Keratinocyte (primary cell): Measurements from ENCODE around the gene RECK. TPM values are rescaled to one million over a fixed set of nuclear protein-coding genes. Genes with fewer than 3 reads are reported as not detected.

ENCODE experiments used
- DNase-seq: peaks from one replicate; pipeline ENCODE4 v3.0.0-alpha.2; 2011; ENCODE audit warnings: low read depth, missing footprints, low spot score
- FAIRE-seq: peaks from 2 replicates; lab custom pipeline; 2011; peaks lifted over from hg19 to GRCh38; lab: Jason Lieb, UNC
- H2AFZ ChIP-seq: 2 replicates; pipeline ENCODE4 v1.6.0; 2012; ENCODE audit warnings: low read length, control low read depth, inconsistent platforms; ENCODE audit not compliant: control insufficient read depth
- H3K27ac ChIP-seq: 2 replicates; pipeline ENCODE4 v1.5.1; 2011; ENCODE audit warnings: low read length; ENCODE audit not compliant: control insufficient read depth, insufficient read depth
- H3K27me3 ChIP-seq: 3 replicates; pipeline ENCODE4 v1.6.0; 2011; ENCODE audit warnings: low read length; ENCODE audit not compliant: control insufficient read depth, insufficient read depth; ENCODE audit errors: extremely low read depth
- H3K36me3 ChIP-seq, 2 experiments: 2 replicates in 1 of 2; 3 replicates in 1 of 2; pipeline ENCODE4 v1.5.1; 2011; ENCODE audit warnings: low read length in 2 of 2, mild to moderate bottlenecking in 1 of 2; ENCODE audit not compliant: control insufficient read depth in 2 of 2, insufficient read depth in 2 of 2; ENCODE audit errors: extremely low read depth in 1 of 2
- H3K4me1 ChIP-seq: 3 replicates; pipeline ENCODE4 v1.5.1; 2011; ENCODE audit warnings: low read length; ENCODE audit not compliant: control insufficient read depth, insufficient read depth; ENCODE audit errors: extremely low read depth
- H3K4me2 ChIP-seq: 3 replicates; pipeline ENCODE4 v1.6.0; 2011; ENCODE audit warnings: low read depth, low read length; ENCODE audit not compliant: control insufficient read depth, insufficient read depth; ENCODE audit errors: extremely low read depth
- H3K4me3 ChIP-seq, 3 experiments: fragments of 200-600 bp in 1 of 3; sonication (generic) in 1 of 3; 2 replicates in 2 of 3; 3 replicates in 1 of 3; pipeline ENCODE4 v1.5.1; 2011 to 2016; ENCODE audit warnings: low read length in 3 of 3, mild to moderate bottlenecking in 3 of 3, control low read depth in 2 of 3, inconsistent platforms in 1 of 3, low read depth in 1 of 3, mixed read lengths in 1 of 3, mixed run types in 1 of 3, moderate library complexity in 1 of 3; ENCODE audit not compliant: control insufficient read depth in 2 of 3, insufficient read depth in 2 of 3; ENCODE audit errors: extremely low read depth in 1 of 3
- H3K79me2 ChIP-seq: 2 replicates; pipeline ENCODE4 v1.6.0; 2012; ENCODE audit warnings: low read length; ENCODE audit not compliant: control insufficient read depth, insufficient read depth
- H3K9ac ChIP-seq: 3 replicates; pipeline ENCODE4 v1.6.0; 2011; ENCODE audit warnings: low read length; ENCODE audit not compliant: control insufficient read depth, insufficient read depth; ENCODE audit errors: extremely low read depth
- H3K9me1 ChIP-seq: 3 replicates; pipeline ENCODE4 v1.6.0; 2011; ENCODE audit warnings: low read length; ENCODE audit not compliant: control insufficient read depth, insufficient read depth; ENCODE audit errors: extremely low read depth
- H3K9me3 ChIP-seq: 2 replicates; pipeline ENCODE4 v1.5.1; 2012; ENCODE audit warnings: low read depth, low read length; ENCODE audit not compliant: control insufficient read depth
- H4K20me1 ChIP-seq: 3 replicates; pipeline ENCODE4 v1.6.0; 2011; ENCODE audit warnings: low read length; ENCODE audit not compliant: control insufficient read depth, insufficient read depth; ENCODE audit errors: extremely low read depth
- CTCF ChIP-seq, 3 experiments: IDR thresholded peaks in 1 of 3; conservative IDR thresholded peaks in 1 of 3; optimal IDR thresholded peaks in 1 of 3; 2 replicates in 2 of 3; 3 replicates in 1 of 3; pipeline versions ENCODE3 to v1.5.1; 2011; ENCODE audit warnings: low read length in 3 of 3, mild to moderate bottlenecking in 3 of 3, moderate library complexity in 2 of 3, control low read depth in 1 of 3, inconsistent platforms in 1 of 3; ENCODE audit not compliant: insufficient read depth in 2 of 3; ENCODE audit errors: extremely low read depth in 1 of 3
- EZH2 ChIP-seq: IDR thresholded peaks from one replicate; pipeline ENCODE4 v1.6.1; 2012; ENCODE audit warnings: inconsistent platforms, mild to moderate bottlenecking, low read length, moderate library complexity
- dilution Hi-C: fragments of 300-500 bp; cut with MboI; formaldehyde crosslinking; loops from one replicate; pipeline ENCODE4 v1.7.0; 2020; ENCODE audit warnings: low sequenced_read_pairs; ENCODE audit not compliant: extremely low pct_ligation_motif_present
- polyA plus RNA-seq, 5 experiments: library from polyadenylated mRNA; depleted of rRNA in 3 of 5; stranded (reverse) in 3 of 5; stranded (forward) in 1 of 5; unstranded in 1 of 5; fragments of >200 nt; gene quantifications; 1 replicate in 1 of 5; 2 replicates in 3 of 5; 3 replicates in 1 of 5; pipeline versions ENCODE4 v1.2.1 to v1.2.3, GENCODE V29; 2011 to 2012; ENCODE audit warnings: missing spikeins in 2 of 5, low read depth in 1 of 5, low replicate concordance in 1 of 5

RECK gene
- polyA plus RNA-seq, 1 donor (not counting 4 experiments of a cell fraction or from before 2014, with no cell fraction given): 4.6 TPM

- Histone ChIP-seq H3K4me2 (no peak overlapping the region), H4K20me1 (no peaks in the 10 kb centered on the region), H3K4me1 (peaks cover 4% of the 10 kb centered on the region), H3K4me3 (no peak overlapping the region), H2AFZ (no peak overlapping the region), H3K9me1 (no peaks in the 10 kb centered on the region), H3K27ac (no peak overlapping the region), H3K27me3 (peaks cover 4% of the 10 kb centered on the region), H3K9ac (no peak overlapping the region), H3K36me3 (no peaks in the 10 kb centered on the region), H3K79me2 (no peaks in the 10 kb centered on the region), H3K9me3 (no peaks in the 10 kb centered on the region)
- dilution Hi-C loops: no loop called here
- TF ChIP-seq CTCF (optimal IDR thresholded peaks at IDR 0.05 in 1 of 3, IDR thresholded peaks at IDR 0.05 in 1 of 3, conservative IDR thresholded peaks at IDR 0.05 in 1 of 3; ENCODE audit: extremely low read depth in 1 of 3, insufficient read depth in 2 of 3, low read length in 3 of 3) (no peak), EZH2 (no peak)
- FAIRE-seq (no peak), DNase-seq (no peak)
Measured at GRCh38 chr9:36150574-36151315, 114.0 kb downstream of the RECK start.

- H3K27me3 ChIP-seq: peaks cover 4% of the 10 kb centered on the region
- H3K9me1 ChIP-seq: no peaks in the 10 kb centered on the region
- dilution Hi-C loops: no loop called here
- no peak overlapping the region for H3K9ac ChIP-seq
- H3K9me3 ChIP-seq: no peaks in the 10 kb centered on the region
- DNase-seq (no peak), FAIRE-seq (no peak)
- H3K4me3 ChIP-seq: no peak overlapping the region
- H3K4me1 ChIP-seq: peaks cover 4% of the 10 kb centered on the region
- H3K36me3 ChIP-seq: no peaks in the 10 kb centered on the region
- no peaks in the 10 kb centered on the region for H3K79me2 ChIP-seq
- H3K27ac ChIP-seq: no peak overlapping the region
- no peak overlapping the region for H2AFZ ChIP-seq
- TF ChIP-seq EZH2 (no peak), CTCF (optimal IDR thresholded peaks at IDR 0.05 in 1 of 3, IDR thresholded peaks at IDR 0.05 in 1 of 3, conservative IDR thresholded peaks at IDR 0.05 in 1 of 3; ENCODE audit: extremely low read depth in 1 of 3, insufficient read depth in 2 of 3, low read length in 3 of 3) (no peak)
- H4K20me1 ChIP-seq: no peaks in the 10 kb centered on the region
- no peak overlapping the region for H3K4me2 ChIP-seq
Measured at GRCh38 chr9:36151316-36152210, 114.8 kb downstream of the RECK start.
